ENCODE results near the gene RPS19BP1. TPM values are rescaled to one million over a fixed set of nuclear protein-coding genes. Genes with fewer than 3 reads are reported as not detected.
A peak's percentile ranks its signal among the peaks of the same experiment; 100 is the strongest.

The RPS19BP1 gene
- total RNA-seq, 1 experiment from 2014 or later: 80.4 TPM

DNA sequence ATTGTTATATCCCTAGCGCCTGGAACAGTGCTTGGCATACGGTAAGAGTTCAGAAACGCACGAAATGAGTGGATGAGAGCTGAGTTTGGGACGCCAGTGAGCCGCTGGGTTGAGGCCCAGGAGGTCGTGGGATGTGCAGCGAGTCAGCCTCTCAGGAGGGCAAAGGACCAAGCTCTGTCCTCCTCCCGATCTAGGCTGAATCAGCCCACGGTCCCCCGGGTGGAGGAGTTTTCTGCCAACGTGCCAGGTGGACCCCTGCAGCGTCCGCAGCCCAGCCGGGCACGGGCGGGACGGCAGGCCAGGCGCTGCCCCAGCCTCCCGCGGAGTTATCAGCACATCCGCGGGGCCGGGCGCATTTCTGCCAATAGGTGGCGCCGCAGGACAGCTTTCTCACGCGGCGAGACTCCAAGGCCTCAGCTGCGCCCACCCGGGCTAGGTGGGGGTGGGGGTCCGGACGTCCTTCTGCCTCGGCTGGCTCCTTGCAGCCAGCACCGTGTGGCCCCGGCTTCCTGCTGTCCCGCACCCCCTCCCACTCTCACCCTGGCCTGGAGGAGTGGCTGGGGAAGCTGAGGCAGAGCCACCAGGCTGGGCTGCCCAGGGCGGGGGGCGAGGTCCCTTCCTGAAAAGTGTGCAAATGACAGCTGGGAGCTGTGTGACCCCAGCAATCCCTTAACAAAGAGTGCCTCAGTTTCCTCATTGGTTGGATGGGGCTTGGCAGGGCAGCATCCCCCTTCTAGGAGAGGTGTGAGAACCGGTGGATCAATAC, 2.2 kb upstream of the RPS19BP1 start:
- Histone ChIP-seq H3K4me1 (ENCODE audit: control insufficient read depth in 1 of 2, insufficient read depth in 2 of 2, low read length in 2 of 2) (peaks cover 33 to 44% of the 10 kb centered on the region in 2 experiments), H3K27ac (ENCODE audit: low read depth, low read length) (peak overlapping the region; percentile 45), H4K20me1 (ENCODE audit: insufficient read depth) (no peaks in the 10 kb centered on the region), H3K4me3 (replicated peaks in 1 of 2; ENCODE audit: low read depth in 1 of 2, low read length in 2 of 2) (peak overlapping the region; percentile 3 to 28; a peak in 2 of 4 replicates), H3K36me3 (ENCODE audit: control insufficient read depth in 1 of 2, insufficient read depth in 2 of 2, low read length in 2 of 2) (peaks cover 3 to 11% of the 10 kb centered on the region in 2 experiments; a peak in 3 of 4 replicates), H3K9me2 (ENCODE audit: insufficient read depth) (no peaks in the 10 kb centered on the region), H3K9ac (ENCODE audit: low read length) (peak overlapping the region; percentile 48), H3K79me2 (ENCODE audit: insufficient read depth, low read length) (peaks cover 28% of the 10 kb centered on the region), H2AFZ (ENCODE audit: low read depth, low read length, poor library complexity, severe bottlenecking) (peak overlapping the region; percentile 31), H3K27me3 (ENCODE audit: insufficient read depth, low read length) (no peaks in the 10 kb centered on the region), H3K4me2 (ENCODE audit: low read length) (peak overlapping the region; percentile 72), H3K9me3 (ENCODE audit: control insufficient read depth in 1 of 2, insufficient read depth in 1 of 2, low read depth in 1 of 2, low read length in 2 of 2) (no peaks in the 10 kb centered on the region)
- POLR2A ChIA-PET: interaction anchor here (0.8 to 1.1 kb wide), 2 partner anchors 15 to 812 kb away, joined by 3 to 4 read pairs; partner anchors contain the start of gene ATF4
- BruUV-seq (replicated peaks): no TSS peak
- RAD21 ChIA-PET (ENCODE audit: low non-redundant PET in 1 of 2, low total read pairs in 2 of 2, uncharacterized antibody in 2 of 2, unreplicated experiment in 2 of 2): interaction anchor here in 1 of 2 experiments (1.5 kb wide), 1 partner anchor 490 kb away, joined by 4 read pairs; no protein-coding TSS in a partner anchor
- peak; percentile 16 for TF ChIP-seq TCF7L2 (IDR thresholded peaks at IDR 0.05; ENCODE audit: borderline replicate concordance, extremely low read depth, insufficient read depth, insufficient read length)
- TF ChIP-seq SIN3A (IDR thresholded peaks at IDR 0.05; ENCODE audit: low read depth): no peak
- TF ChIP-seq, protein P1, sequence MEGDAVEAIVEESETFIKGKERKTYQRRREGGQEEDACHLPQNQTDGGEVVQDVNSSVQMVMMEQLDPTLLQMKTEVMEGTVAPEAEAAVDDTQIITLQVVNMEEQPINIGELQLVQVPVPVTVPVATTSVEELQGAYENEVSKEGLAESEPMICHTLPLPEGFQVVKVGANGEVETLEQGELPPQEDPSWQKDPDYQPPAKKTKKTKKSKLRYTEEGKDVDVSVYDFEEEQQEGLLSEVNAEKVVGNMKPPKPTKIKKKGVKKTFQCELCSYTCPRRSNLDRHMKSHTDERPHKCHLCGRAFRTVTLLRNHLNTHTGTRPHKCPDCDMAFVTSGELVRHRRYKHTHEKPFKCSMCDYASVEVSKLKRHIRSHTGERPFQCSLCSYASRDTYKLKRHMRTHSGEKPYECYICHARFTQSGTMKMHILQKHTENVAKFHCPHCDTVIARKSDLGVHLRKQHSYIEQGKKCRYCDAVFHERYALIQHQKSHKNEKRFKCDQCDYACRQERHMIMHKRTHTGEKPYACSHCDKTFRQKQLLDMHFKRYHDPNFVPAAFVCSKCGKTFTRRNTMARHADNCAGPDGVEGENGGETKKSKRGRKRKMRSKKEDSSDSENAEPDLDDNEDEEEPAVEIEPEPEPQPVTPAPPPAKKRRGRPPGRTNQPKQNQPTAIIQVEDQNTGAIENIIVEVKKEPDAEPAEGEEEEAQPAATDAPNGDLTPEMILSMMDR (IDR thresholded peaks at IDR 0.05 in 2 of 3, conservative IDR thresholded peaks at IDR 0.05 in 1 of 3; ENCODE audit: borderline replicate concordance in 1 of 3, insufficient read depth in 1 of 3, low read depth in 2 of 3, low read length in 2 of 3): peak in 2 of 3 experiments; percentile 82 to 89; a peak in 4 of 6 replicates
- TF ChIP-seq, protein P2, sequence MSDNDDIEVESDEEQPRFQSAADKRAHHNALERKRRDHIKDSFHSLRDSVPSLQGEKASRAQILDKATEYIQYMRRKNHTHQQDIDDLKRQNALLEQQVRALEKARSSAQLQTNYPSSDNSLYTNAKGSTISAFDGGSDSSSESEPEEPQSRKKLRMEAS (IDR thresholded peaks at IDR 0.05): no peak
- TF ChIP-seq, protein P3, sequence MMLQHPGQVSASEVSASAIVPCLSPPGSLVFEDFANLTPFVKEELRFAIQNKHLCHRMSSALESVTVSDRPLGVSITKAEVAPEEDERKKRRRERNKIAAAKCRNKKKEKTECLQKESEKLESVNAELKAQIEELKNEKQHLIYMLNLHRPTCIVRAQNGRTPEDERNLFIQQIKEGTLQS (IDR thresholded peaks at IDR 0.05): no peak
- TF ChIP-seq, protein P4, sequence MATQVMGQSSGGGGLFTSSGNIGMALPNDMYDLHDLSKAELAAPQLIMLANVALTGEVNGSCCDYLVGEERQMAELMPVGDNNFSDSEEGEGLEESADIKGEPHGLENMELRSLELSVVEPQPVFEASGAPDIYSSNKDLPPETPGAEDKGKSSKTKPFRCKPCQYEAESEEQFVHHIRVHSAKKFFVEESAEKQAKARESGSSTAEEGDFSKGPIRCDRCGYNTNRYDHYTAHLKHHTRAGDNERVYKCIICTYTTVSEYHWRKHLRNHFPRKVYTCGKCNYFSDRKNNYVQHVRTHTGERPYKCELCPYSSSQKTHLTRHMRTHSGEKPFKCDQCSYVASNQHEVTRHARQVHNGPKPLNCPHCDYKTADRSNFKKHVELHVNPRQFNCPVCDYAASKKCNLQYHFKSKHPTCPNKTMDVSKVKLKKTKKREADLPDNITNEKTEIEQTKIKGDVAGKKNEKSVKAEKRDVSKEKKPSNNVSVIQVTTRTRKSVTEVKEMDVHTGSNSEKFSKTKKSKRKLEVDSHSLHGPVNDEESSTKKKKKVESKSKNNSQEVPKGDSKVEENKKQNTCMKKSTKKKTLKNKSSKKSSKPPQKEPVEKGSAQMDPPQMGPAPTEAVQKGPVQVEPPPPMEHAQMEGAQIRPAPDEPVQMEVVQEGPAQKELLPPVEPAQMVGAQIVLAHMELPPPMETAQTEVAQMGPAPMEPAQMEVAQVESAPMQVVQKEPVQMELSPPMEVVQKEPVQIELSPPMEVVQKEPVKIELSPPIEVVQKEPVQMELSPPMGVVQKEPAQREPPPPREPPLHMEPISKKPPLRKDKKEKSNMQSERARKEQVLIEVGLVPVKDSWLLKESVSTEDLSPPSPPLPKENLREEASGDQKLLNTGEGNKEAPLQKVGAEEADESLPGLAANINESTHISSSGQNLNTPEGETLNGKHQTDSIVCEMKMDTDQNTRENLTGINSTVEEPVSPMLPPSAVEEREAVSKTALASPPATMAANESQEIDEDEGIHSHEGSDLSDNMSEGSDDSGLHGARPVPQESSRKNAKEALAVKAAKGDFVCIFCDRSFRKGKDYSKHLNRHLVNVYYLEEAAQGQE (IDR thresholded peaks at IDR 0.05; ENCODE audit: low read depth): no peak
- peak; percentile 36; the same call in 1 of the 2 replicates for TF ChIP-seq ZFX (IDR thresholded peaks at IDR 0.05)
- intact Hi-C loops (cut with micrococcal nuclease): loop anchor here (1.0 to 10.0 kb wide), 5 partner anchors 274 to 813 kb away; partner anchors contain the start of gene ADSL
- ATAC-seq (peak; percentile 52), DNase-seq (ENCODE audit: low read depth, low spot score) (no peak)
- CTCF ChIA-PET: interaction anchor here (0.8 to 2.9 kb wide), 8 partner anchors 10 to 812 kb away, joined by 3 to 20 read pairs (median 3); partner anchors contain the start of gene CACNA1I
